Measurements from ENCODE around the gene MAP3K6. TPM values are rescaled to one million over a fixed set of nuclear protein-coding genes. Genes with fewer than 3 reads are reported as not detected.

MAP3K6 gene
- total and polyA plus RNA-seq, 2 of the 4 experiments (the other 2 are of a cell fraction): 4.8 to 15.9 TPM

DNA sequence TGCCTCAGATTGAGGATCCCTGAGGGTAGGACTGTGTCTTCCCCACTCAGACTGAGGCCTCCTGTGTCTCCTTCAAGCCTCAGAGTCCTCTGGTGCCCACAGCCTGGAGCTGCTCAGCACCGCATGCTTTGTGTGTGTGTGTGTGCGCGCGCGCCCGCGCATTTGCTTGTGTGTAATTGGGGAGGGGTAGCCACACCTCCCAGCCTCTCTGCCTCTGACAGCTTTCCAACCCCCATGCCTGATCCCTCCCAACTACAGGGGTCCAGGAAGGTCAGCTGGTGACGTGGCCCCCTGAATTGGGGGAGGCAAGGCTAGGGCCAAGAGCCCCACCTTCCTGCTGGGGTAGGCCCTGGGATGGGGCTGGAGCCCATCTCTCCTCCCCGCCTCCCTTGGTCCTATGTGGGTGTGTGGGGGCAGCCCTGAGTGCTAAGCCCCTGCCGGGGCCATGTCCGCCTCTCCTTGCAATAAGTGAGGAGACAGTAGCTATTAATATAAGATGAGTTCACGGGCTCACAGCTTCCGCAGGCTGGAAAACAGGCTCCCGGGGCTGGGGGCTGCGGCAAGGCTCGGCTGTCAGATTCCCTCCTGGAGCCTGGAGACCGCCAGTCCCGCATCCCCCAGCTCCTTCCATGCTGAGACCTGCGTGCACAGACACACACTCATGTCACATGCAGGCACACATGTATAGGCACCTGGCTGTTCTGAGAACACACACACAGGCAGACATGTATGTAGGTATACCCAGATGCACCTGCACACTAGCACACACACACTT is 32.7 kb upstream of the MAP3K6 start (continued):
- TF ChIP-seq, protein P1, sequence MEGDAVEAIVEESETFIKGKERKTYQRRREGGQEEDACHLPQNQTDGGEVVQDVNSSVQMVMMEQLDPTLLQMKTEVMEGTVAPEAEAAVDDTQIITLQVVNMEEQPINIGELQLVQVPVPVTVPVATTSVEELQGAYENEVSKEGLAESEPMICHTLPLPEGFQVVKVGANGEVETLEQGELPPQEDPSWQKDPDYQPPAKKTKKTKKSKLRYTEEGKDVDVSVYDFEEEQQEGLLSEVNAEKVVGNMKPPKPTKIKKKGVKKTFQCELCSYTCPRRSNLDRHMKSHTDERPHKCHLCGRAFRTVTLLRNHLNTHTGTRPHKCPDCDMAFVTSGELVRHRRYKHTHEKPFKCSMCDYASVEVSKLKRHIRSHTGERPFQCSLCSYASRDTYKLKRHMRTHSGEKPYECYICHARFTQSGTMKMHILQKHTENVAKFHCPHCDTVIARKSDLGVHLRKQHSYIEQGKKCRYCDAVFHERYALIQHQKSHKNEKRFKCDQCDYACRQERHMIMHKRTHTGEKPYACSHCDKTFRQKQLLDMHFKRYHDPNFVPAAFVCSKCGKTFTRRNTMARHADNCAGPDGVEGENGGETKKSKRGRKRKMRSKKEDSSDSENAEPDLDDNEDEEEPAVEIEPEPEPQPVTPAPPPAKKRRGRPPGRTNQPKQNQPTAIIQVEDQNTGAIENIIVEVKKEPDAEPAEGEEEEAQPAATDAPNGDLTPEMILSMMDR (conservative IDR thresholded peaks at IDR 0.05; ENCODE audit: low read depth, low read length): no peak
- TF ChIP-seq POLR2A (IDR thresholded peaks at IDR 0.05; ENCODE audit: low read depth, low read length): no peak
